ENCODE results near the gene MBNL3.
"Not testable (repeated sequence)": the region's sequence is repeated elsewhere in the genome, so short reads cannot be mapped to it uniquely, and the experiment has no call there.

MBNL3 gene

GRCh38 chrX:132474544-132475248 is 14.1 kb downstream of the MBNL3 start:
- no peak for DNase-seq (ENCODE audit: low spot score)

DNA sequence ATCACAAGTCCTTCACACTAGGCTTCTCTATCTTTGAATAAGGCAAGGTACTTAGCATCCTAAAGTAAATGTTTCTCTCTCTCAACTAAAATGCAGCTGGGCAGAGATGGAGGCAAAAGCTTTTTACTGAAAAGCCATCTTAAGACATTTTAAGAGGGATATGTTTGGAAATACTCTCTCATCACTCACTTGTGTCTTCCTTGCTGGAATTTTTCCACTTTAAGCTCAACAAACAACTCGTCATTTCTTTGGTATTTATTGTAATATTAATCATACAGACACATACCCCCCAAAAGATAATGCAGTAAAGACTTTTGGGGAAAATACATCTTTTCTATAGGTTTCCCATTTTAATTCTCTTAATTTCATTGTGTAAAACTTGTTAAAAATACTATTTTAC is 16.4 kb downstream of the MBNL3 start:
- DNase-seq (ENCODE audit: low spot score) = no peak

GRCh38 chrX:132470831-132471230 is 18.0 kb downstream of the MBNL3 start:
- no peak for DNase-seq (ENCODE audit: low spot score)

- no peak for DNase-seq (ENCODE audit: low spot score)
These were observed 18.7 kb downstream of the MBNL3 start for GRCh38 chrX:132470179-132470578.

DNA sequence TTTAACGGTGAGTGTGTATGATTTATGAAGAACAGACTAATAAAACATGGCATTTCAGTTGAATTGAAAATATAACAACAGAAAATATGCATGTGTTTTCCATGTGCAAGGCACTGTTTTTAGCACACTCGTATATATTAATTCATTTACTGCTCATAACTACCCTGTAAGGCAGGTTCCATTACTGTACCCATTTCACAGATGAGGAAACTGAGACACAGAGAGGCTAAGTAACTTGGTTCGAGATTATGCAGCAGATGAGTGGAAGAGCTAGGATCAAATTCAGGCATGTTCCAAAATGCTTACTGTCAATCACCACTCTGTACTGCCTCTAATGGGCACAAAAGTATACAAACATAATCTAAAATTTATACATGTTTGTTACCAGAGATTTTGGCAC is 20.4 kb downstream of the MBNL3 start:
- no peak for DNase-seq (ENCODE audit: low spot score)

DNA sequence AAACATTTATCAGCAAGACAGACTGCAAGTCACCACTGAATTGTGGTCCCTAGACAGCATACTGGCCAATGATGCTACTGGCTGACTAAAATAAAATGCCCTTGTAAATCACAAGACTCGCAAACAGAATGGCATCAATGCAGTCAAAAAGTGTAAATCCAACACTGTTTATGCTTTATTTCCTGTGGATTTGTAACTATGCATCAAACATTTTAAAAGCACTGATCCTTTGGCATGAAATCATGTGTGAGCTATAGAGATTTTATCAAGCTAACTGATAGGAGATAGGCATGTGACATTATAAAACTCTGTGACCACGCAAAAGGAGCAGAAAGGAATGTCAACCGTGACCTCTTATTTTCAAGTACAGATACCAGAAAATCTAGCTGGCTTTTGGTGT is 20.8 kb downstream of the MBNL3 start:
- no peak for DNase-seq (ENCODE audit: low spot score)

- DNase-seq (ENCODE audit: low spot score) = no peak
These were observed 21.8 kb downstream of the MBNL3 start for GRCh38 chrX:132467026-132467425.

- peak; percentile 17 for DNase-seq (ENCODE audit: low spot score)
These were observed 25.4 kb downstream of the MBNL3 start for GRCh38 chrX:132463411-132463810.

DNA sequence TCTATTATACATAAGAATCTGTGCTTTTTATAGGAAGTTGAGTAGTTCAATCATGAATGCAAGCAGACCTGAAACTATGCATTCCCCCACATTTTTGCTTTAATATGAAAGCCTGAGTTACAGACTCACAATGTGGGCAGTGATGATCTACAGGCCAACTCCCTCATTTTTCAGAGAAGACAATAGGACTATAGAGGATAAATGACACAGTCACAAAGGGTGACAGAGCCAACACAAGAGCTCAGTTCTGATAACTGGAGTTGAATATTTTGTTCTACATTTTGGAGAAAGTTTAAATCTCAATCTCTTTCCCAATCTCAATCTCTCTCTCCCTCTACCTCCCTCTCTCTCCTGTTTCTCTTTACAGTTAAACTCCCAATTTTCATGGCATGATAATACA is 27.0 kb downstream of the MBNL3 start:
- DNase-seq (ENCODE audit: low spot score) = no peak

DNA sequence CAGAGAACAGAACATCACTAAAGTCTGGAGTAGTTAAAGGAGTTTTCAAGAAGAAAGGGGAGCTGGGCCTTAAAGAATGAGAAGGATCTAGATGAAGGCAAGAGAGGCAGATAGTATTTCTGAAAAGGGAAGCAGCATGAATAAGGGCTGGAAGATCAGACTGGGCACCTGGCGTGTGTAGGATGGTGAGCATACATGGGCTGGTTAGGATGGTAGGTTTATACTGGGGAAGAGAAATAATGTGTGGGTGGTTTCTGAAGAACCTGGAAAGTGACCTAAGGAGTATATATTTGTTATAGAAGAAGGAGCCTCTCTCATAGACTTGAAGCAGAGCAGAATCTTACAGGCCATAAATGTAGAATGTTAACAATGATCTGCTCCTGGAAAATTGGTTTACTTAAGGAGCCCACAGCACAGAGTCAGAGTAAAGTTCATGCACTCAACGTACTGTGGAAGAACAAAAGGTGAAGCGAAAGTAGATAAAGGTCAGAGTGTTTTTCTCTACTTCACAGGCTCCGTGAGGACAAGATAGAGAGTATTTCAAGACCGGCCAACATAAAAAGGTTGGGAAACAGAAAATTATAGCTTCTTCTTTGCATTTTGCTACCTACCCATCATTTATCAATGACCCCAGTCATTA is 35.8 kb downstream of the MBNL3 start:
- DNase-seq (ENCODE audit: low spot score) = no peak

- DNase-seq (ENCODE audit: low spot score) = not testable (repeated sequence)
These were observed 42.9 kb downstream of the MBNL3 start for GRCh38 chrX:132445909-132446308.

DNA sequence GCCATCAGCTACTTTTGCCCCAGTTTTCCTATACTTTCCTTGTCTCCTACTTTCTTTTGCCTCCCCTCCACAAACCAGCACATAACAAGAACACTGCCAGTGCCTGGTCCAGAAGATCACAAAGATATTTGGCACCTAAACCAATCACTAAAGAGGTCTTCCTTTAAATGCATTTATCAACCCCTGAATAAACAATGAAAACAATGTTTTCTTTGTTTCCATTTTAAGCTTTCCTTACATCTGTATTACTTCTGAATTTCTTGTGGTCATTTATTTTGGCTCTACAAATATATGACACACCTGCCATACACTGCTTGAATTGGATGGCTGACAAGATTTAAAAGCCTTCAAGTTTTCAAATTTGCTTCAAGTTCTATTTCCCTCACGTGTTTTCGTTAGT is 43.9 kb downstream of the MBNL3 start:
- DNase-seq (ENCODE audit: low spot score) = no peak

DNA sequence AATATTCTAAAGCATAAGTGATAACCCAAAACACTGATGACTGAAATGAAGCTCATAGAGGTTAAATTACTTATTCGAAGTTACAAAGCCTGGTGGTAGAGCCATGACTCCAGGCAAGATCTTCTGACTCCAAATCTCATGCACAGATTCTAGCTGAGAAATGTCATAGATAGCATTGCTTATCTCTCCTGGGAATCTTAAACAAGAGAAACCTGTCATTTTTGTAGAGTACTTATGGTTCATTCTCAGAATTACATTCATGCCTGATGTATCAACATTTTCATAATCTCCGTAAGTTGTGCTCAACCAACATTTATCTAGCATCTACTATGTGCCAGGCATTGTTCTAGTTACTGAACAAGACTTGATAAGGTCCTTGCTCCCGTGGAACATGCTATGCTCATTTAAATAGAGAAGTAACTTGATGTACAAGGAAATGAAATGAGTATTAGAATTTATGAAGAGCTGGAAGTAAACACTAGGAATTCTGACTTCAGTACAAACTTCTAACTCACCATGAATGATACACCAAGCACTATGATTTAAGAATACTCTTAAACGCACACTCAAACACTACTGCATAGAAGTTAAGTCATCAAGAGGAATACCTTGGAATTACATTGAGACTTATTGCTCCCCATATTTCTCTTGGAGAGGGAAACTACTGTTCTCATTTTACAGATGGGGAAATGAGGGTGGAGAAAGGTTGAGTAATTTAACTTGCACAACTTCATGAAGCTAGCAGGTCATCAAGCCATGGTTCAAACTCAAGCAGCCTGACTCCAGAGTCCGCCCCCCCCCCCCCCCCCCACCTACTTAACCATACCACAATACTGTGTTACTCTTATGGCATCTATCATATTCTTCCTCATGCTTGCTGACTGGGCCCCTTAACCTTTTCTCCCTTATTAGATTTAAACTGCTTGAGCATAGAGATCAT is 45.4 kb downstream of the MBNL3 start:
- no peak for DNase-seq (ENCODE audit: low spot score)

- no peak for DNase-seq (ENCODE audit: low spot score)
These were observed 46.1 kb downstream of the MBNL3 start for GRCh38 chrX:132442691-132443090.

DNA sequence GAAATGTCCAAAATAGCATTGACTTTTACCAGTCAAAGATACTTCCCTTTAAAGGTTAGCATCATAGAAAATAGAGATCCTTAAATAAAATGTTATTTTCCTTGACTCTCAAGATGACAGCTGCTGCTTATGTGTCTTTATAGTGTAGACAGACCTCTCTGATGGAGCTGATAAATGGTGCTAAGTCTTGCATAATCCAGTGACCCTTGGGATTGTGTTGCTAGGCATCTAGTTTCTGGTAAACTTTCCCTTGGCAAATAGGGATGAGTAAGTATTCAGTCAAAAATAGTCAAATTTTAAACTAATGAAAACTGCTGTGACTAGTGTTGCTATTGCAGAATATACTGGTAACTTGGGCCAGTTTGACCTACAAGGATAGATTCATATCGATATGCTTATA is 53.6 kb downstream of the MBNL3 start:
- DNase-seq (ENCODE audit: low spot score) = no peak

GRCh38 chrX:132433551-132433950 is 55.3 kb downstream of the MBNL3 start:
- DNase-seq (ENCODE audit: low spot score) = no peak

DNA sequence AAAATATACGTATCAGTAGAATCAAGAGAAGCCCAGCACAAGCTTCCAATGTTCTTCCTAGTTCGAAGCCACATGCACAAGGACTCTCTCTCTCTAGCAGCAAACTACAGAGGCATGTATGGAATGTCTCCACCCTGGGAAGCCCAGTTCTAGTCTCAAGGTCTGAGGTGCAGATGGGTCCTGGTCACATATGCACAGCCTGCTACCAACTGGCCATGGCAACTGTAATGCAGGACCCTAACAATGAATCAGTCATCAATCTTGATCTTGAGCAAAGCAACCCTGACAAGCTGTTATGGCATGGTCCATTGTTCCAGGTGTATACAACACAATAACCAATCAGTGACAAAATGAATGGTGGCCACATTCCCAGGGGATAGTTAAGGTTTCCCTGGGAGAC is 55.8 kb downstream of the MBNL3 start:
- DNase-seq (ENCODE audit: low spot score) = no peak

DNA sequence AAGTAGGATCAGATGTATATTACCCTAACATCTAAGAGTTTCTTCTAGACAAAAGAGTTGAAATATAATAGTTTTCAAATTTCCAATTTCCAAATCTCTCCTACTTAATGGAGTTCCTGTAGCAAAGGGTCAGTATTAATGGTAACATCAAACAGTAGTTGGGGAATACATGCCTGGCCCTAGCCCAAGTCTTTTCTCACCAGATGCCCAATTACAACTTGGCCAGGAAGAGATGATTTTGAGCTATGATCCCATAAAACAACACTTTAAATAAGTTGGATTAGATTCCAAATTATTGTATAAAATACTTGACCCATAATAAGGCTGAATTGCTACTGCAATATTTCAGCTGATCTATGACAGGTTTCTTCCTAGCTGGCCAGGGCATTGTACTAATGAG is 59.9 kb downstream of the MBNL3 start:
- no peak for DNase-seq (ENCODE audit: low spot score)

DNA sequence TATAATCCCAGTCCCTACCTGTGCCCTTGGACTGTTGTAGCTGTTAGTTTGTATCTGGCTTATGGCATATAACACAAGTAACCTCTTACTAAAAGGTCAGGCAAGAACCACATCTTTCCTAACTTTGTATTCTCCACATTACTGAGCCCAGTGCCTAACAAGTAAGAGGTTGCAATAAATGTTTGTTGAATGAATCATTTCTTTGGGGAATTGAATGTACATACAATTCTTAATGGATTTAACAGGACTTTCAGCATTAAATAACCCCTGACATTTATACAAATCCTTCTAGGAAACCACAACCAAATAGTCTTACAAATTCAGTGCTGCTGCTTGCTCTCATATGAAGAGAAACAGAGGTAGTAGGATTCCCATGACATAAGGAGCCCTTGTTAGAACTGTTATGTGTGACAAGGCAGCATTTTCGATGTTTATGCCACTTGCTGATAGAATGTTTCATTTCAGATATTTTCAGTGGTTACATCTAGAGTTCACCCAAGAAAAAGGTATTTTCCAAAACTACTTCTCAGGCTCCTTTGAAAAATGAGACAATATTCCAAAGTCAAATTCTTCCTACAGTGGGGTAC is 62.0 kb downstream of the MBNL3 start:
- no peak for DNase-seq (ENCODE audit: low spot score)

- DNase-seq (ENCODE audit: low spot score) = no peak
These were observed 63.0 kb downstream of the MBNL3 start for GRCh38 chrX:132425744-132426318.

DNA sequence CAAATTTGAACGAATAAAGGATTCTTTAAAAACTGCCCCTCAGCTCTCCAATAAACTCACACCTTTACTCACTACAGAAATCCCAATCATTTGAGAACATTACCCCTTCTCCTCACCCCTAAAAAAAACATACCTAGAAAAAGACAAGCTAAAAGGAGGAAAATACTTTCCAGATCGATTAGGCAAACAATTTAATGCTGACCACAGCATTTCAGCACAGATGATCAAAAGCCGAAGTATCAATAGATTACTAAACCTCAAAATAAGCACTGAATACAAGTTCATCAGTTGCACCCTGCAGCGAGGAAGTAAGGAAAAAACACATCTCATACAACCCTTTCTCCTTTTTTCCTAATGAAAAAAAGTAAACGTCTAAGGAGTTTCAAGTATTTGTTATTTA is 65.5 kb downstream of the MBNL3 start:
- DNase-seq (ENCODE audit: low spot score) = no peak

DNA sequence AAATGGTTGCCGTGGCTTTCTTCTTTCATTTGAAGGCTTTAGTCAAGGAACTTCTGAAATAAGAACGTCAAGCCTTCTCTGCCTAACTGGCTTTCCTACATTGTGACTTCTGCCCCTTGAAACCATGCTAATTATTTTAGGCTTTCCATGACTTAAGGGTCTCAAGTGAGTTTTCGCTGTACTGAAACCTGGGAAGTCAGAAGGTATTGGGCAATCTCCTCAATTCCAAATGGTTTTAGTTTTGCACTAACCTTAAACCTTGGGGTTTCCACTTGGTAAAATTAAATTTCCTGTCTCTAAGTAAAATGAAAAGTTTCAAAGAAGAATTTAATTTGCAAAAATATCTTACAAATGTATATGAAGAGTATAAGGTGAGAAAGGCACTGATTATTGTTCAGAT is 73.8 kb downstream of the MBNL3 start:
- DNase-seq (ENCODE audit: low spot score) = no peak

All from CD4-positive, alpha-beta T cell treated with Interleukin-2 at 100 ng/mL for 4 hours (primary cell).